ENCODE data around the gene PAXX.

PAXX gene

DNA sequence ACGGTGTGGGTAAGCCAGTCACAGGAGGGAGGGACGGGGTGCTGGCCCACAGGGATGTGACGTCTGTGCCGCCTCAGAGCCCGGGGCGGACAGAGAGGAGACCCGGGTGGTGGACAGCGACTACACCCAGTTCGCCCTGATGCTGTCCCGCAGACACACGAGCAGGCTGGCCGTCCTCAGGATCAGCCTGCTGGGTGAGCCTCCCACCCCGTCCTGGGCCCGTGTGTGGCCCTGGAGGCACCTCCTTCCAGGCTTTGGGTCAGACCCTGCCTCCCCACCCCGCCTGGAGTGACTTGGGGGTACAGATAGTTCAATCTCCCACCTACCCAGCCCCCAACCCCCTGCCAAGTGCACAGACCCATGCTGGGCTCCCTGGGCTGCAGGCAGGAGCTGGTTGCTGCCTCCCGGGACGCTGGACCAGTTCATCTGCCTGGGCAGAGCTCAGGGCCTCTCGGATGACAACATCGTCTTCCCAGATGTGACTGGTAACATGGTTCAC, 38.4 kb upstream of the PAXX start:
- DNase-seq, result no peak

DNA sequence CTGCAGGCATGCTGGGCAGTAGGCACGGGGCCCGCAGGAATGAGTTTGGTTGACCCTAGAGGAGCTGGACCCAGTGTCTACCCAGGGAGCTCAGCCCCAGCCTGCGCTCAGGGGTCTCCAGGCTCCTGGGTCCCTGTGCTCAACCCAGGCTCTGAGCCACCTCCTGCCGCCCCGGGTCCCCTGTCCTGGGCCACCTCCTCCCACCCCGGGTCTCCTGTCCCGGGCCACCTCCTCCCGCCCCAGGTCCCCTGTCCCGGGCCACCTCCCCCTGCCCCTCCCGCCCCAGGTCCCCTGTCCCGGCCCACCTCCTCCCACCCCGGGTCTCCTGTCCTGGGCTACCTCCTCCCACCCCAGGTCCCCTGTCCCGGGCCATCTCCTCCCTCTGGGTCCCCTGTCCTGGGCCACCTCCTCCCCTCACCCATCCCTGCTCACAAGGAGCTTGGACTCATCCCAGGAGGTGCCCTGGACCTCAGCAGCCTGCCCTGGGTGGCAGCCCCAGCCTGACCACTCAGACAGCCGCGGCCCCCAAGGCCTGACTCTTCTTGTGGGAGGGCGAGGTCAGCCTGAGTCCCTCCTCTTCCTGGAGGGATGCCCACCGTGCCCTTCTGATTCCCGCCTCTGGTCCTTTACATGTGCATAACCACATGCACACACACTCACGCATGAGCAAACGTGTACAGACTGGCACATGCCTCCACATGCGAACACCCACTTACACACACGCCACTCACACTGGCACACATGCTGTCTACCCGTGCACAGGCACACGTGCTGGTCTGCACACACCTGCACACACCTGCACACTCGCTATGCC, 37.7 kb upstream of the PAXX start:
- DNase-seq, result no peak

DNA sequence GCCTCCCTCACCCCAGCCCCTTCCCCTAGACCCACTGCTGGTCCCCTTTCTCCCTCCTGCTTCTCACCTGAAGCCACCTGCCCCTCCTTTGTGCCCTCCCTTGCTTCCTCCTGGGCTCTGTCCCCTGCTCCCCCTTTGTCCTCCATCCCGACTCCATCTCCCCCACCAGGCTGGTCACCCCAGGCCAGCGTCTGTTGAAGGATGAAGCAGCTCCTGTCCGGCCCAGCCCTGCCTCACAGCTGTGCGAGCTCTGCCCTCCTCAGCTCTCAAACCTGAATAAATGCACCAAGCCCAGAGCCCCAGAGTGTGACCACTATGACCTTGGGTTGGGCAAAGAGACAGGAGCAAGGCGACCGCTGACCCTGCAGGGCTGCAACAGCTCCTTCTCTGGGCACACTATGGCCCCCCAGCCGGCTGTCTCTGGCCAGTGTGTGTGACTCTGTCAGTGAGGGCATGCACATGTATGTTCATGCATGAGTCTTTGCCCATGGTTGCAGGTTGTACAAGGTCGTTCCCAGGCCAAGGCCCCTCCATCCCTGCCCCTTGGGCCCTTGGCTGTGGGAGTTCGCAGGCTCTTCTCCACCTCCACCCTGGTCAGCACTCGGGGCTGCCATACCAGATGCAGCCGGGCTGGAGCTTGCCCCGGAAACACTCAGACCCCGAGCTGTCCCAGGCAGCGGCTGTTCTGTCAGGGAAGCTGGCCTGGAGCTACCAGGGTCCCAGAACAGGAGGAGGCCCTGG, 36.9 kb upstream of the PAXX start:
- no peak for DNase-seq

DNA sequence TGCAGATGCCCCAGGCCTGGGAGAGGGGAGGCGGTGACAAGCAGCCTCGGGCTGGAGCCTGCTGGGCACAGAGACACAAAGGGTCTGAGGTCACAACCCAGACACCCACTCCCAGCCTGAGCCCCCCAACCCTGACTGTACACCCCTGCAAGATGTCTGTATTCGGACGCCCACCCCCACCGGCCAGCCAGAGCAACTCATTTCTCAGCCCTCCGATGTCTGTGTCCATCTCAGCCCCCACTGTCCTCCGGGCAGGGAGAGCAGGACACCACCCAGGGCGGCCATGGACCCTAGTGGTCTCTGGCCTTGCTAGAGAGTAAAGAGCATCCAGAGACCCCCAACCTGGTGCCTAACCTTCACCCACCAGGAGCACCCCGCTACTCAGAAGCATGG, 36.3 kb upstream of the PAXX start:
- no peak for DNase-seq

DNA sequence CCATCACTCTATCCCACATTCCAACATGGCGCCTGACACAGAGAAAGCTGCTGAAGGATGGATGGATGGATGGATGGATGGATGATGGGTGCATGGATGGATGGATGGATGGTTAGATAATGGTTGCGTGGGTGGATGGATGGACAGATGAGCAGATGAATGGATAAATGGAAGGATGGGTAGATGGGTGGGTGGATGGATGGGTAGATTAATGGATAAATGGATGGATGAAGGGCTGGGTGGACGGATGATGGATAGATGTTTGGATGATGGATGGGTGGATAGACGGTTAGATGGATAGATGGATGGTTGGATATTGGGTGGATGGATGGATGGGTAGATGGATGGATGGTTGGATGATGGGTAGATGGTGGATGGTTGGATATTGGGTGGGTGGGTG, 35.6 kb upstream of the PAXX start:
- no peak for DNase-seq

DNA sequence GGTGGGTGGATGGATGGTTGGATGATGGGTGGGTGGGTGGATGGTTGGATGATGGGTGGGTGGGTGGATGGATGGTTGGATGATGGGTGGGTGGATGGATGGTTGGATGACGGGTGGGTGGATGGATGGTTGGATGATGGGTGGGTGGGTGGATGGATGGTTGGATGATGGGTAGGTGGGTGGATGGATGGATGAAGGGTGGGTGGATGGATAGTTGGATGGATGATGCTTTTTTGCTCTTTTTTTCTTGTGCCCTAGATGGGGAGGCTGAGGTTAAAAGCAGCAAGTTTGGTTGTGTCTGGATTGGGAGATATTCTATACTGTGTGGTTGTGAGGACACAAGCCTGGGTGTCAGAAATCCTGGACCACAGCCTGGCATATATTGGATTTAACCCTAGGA, 34.8 kb upstream of the PAXX start:
- no peak for DNase-seq

DNA sequence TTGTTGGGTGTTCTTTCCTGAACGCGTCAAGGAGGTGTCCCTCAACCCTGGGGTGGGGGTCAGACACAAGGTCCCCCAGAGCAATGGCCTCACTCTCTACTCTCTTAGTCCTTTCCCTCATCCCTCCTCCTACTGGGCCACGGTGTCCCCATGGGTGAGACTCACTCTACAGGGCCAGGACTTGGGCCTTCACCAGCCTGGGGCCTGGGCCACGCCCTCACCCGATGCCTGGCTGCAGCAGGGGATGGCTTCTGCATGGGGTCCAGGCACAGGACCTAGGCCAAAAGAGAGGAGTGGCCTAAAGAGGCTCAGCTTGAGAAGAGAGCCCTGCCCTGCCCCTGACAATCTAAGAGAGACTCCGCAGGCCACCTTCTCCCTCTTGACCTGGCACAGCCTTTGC, 34.3 kb upstream of the PAXX start:
- DNase-seq, result no peak

DNA sequence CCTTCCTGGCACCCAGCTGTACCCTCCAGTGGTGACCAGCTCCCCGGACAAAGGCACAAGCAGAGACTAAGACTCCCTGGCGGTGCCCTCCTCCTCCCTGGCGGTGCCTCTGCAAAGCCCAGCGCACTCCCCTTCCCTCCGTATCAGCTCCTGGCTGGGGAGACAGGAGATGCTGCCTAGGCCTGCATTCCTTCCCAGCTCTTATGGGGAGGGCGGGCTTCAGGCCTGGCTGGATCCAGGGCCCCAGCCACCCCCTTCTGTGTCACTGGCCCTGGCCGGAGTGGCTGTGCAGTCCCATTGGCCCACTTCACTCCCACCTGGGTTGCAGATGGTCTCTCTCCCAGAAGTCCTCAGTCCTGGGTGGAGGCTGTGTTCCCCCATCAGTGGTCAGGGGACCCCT, 33.7 kb upstream of the PAXX start:
- no peak for DNase-seq

DNA sequence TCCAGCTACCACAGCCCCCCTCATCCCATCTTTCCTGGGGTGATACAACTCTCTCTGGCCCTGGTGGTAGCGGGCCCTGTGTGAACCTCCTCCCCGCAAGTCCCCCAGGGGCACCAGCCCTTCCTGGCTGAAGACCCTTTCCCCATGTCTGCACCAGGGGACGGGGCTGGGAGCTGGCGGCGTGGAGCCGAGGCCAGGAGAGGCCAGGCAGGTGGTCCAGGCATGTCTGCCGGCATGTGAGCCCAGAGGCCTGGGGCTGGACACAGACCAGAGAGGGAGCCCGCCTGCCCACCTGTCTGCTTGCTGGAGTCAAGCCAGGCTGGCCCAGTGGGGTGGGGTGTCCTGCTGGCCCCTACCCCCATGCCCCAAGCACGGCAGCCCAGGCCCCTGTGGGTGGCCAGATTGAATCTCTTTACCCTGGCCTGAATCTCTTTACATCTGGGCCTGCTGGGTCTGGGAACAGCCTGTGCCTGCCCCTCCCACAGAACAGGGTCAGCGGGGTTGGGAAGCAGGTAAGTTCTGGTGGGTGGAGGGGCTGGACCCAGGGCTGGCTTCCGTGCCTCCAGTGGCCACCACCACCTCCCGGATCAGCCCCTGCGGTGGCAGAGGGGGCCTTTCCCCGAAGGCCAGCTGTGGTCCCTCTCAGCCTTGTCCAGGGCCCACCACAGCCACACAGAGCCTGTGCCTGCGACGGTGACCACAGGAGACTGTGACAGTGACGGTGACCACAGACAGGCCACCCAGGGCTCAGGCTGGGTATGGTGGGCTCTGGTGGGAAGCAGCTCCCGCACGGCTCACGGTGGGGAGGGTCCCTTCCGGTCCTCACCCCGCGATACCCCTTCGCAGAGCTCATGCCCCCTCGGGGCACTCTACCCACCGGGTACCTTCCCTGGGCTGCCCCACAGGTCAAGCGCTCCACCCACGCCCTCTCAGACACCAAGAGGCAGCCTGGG, 33.0 kb upstream of the PAXX start:
- no peak for DNase-seq

DNA sequence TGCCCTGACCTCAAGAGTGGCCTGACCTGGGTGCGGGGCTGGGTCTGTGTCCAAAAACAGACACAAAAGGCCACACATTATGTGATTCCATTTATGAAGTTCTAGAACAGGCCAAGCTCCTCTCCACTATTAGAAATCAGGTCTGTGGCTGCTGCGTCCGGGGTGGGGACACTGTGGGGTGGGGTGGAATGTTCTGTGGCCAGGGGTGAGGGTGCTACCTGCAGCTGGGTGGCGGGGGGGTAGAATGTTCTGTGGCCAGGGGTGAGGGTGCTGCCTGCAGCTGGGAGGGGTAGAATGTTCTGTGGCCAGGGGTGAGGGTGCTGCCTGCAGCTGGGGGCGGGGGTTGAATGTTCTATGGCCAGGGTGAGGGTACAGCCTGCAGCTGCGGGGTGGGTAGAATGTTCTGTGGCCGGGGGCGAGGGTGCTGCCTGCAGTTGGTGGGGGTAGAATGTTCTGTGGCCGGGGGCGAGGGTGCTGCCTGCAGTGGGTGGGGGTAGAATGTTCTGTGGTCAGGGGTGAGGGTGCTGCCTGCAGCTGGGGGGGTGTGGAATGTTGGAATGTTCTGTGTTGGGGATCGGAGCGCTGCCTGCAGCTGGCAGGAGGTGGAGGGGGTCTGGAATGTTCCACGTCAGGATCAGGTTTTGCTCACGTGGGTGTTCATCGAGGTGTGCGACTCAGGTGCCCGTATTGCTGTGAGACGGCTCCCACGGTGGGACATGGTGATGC, 31.8 kb upstream of the PAXX start:
- DNase-seq, result no peak

DNA sequence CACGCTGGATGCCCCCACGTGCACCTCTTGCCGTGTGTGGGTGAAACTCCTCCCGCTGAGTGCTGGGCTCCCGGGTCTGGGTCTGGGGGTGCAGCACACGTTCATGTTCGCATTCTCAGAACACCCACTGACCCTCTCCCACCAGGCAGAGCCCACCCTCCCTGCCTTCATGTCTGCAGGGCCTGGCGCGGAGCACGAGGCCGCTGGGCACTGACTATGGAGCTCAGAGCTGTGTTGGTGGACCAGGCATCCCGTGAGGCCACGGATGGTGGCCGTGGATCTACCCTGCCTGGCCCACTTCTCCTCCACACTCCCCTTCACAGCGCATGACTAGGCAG, 31.3 kb upstream of the PAXX start:
- DNase-seq, result no peak

DNA sequence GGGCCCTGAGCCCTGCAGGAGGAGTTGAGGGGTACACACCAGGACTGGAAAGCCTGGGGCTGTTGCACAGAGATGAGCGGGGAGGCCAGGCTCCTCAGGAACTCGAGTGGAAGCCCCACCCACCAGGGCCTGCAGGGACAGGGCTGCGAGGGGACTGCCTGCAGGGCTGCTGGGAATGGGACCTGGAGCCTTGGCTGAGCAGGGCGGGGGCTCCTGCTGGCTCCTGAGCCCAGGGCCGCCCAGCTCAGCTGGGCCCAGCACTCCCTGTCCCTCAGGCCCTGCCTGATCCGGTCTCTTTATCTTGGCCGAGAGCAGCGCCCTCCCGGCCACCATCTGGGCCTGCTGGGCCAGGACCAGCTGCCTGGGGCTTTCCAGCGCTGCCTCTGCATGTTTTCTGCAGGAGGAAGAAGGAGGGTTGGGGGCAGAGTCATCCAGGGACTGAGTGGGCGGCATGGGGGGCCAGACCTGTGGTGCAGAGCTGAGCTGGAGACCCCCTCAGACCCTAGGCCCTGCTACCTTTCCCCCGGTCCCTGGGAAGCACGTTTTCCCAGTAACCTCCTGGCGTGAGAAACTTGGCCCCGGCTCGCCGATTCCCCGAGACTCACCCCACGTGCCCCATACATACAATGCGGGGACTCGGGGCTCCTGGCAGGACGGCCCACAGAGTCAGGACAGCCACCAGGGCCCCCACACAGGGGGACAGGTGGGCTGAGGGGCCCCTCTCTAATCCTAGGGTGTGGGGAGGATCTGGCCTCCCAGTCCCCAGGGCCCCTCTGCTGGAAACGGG, 30.8 kb upstream of the PAXX start:
- DNase-seq, result no peak

DNA sequence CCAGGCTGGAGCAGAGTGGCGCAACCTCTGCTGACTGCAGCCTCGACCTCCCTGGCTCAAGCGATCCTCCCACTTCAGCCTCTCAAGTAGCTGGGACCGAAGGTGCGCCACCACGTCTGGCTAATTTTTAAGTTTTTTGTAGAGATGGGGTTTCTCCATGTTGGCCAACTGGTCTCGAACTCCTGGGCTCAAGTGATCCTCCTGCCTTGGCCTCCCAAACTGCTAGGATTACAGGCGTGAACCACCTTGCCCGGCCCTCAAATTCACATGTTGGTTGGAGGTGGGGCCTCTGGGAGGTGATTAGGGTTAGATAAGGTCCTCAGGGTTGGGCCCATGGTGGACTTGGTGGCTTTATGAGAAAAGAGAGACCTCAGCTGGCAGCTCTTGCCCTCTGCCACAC, 30.1 kb upstream of the PAXX start:
- no peak for DNase-seq

DNA sequence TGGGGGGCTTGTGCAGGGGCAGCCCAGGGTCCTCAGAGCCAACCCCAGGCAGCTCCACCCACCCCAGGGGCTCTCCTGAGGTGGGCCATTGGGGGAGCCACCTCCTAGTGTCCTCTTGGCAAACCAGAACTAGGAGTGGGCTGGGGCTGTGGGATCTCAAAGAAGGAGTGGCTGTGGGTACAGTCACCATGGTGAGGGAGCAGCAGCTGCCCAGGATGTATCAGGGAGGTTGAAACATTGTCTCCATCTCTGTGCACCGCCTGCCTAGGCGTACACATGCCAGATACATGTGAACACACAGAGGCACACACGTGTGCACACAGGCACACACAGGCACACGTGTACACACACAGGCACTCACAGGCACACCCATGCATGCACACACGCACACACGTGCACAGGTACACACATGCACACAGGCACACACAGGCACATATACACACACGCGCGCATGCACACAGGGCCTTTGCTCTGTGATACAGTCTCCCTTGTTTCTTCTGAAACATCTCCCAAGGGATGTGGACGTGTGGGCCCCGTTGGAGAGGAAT, 29.4 kb upstream of the PAXX start:
- DNase-seq, result no peak

DNA sequence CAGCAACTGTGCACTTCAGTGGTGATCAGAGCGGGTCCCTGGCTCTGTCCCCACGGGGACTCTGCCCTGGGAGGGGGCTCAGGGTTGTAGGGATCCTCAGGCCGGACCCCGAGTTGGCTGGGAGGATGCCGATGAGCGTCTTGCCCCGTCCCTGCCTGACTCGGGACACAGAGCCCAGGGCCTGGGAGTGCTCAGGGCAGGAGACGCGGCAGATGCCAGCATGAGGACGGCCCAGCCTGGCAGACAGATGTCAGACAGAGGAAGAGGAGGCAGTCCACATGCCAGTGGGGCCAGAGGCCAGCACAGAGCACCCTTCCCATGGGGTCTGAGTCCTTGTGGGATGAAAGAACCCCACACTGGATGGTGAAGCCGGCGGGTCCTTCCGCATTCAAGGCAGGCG, 28.9 kb upstream of the PAXX start:
- DNase-seq, result no peak

DNA sequence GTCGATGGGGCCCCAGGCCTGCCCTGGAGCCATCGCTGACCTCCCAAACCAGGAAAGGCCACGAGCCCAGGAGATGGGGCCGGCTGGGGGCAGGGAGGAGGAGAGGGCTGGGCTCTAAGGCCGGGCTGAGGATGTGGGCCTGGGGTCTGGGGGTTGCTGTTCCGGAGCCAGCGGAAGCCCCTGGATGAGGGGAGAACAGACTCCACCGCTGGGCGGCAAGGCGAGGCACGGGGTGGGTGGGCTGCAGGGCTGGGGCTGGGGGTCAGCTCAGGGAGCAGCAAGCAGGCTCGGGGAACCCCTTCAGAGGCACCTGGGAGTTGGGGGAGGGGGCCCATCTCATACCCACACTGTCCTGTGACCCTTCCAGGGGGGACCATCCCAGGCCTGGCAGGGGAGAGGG, 28.5 kb upstream of the PAXX start:
- no peak for DNase-seq

DNA sequence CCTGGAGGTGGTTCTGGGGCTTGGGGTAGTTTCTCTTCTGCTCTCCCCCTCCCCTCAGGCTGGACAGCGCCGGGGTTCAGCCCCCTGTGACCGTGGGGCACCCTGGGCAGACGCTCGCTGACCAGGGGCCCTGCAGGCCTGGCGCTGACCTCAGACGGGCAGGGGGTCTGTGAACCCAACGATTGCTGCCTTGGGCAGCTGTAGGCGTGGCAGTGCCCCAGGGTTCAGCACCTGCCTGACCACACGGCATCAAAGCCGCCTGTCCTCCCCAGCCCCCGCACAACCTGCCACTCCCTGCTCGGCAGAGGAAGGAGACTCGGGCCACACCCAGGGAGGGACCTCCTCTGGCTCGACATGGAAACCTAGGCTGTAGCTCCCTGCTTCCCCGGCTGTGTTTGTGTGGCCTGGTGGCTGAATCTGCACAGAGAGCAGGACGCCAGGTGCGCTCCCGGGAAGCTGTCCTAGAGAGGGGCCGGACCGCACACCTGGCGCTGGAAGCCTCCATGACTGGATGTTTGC, 28.0 kb upstream of the PAXX start:
- no peak for DNase-seq

DNA sequence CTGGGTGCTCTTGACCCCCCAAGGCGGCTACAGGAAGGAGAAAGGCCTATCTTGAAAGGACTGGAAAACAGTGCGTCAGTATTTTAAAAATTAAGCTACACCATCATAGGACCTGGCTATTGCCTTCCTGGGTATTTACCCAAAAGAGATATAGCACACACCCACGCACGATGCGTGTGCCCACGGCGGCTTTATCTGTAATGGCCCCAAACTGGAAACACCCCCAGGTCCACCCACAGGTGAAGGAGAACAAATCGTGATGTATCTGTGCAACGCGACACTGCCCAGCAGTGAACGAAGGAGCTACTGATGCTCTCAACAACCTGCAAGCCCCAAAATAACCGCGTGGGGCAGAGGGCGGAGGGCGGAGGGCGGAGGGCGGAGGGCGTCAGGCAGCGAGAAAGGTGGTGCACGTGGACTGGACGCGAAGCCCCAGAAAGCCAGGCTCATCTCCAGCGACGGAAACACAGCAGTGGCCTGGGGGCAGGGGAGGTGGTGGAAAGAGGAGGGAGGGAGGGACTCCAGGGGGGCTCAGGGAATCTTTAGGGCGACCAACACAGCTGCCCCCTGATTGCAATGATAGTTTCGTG, 27.3 kb upstream of the PAXX start:
- no peak for DNase-seq

DNA sequence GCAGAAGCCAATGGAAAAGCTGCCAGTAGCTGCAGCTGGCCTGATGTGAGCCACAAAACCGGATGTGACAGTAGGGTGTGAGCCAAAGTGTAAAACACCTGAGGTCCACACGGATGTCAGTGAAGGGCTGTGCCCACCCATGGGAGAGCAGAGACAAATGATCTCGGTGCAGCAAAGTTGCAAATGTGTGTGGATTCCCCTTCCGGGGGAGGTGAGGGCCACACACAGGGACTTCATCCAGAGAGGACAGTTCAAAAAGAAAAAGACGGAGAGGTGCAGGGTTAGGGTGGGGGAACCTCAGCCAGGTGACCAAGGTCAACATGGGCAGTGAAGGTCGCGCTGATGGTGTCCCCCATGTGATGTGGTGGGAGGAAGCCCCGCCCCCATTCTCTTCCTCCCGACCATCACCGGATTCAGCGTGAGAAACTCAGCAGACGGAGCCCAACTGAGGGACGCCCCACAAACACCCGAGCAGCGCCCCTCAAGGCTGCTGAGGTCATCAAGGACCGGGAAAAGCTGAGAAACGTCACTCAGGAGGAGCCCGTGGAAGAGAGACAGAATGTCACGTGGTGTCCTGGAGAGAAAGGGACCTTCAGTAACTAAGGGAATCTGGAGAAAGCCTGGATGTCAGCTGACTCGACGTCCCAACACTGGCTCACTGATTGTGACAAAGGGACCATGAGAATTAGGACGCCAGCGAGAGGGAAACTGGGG, 26.3 kb upstream of the PAXX start:
- peak; percentile 39 for DNase-seq

All from activated T-cell treated with anti-CD3 and anti-CD28 coated beads, Interleukin-2, amount 50 U/mL, for 1 hour (primary cell).